GM23248 (cell line): ENCODE measurements around the gene TINCR.

ENCODE experiments used
- EZH2 ChIP-seq: fragments of 200-600 bp; sonication (generic); IDR thresholded peaks from 2 replicates; pipeline ENCODE4 v1.6.1; 2018; ENCODE audit warnings: antibody characterized with exemption, mild to moderate bottlenecking; ENCODE audit not compliant: insufficient read depth, poor library complexity, severe bottlenecking
- EZH2phosphoT487 ChIP-seq: fragments of 200-600 bp; sonication (generic); IDR thresholded peaks from 2 replicates; pipeline ENCODE4 v1.6.1; 2018; ENCODE audit warnings: antibody characterized with exemption, moderate library complexity, mild to moderate bottlenecking, low read depth; ENCODE audit not compliant: insufficient read depth

GRCh38 chr19:5567970-5568407 is 236 bp upstream of the TINCR start:
- no peak for TF ChIP-seq EZH2phosphoT487
- TF ChIP-seq EZH2, result no peak
